ENCODE measurements around the gene FAM193B. TPM values are rescaled to one million over a fixed set of nuclear protein-coding genes. Genes with fewer than 3 reads are reported as not detected.

Gene FAM193B
- total and polyA plus RNA-seq, 2 of the 13 experiments (the other 11 are each of a cell fraction or from before 2014, with no cell fraction given), result 21.2 to 40.9 TPM

GRCh38 chr5:177490311-177490991 lies 63.9 kb downstream of the FAM193B start (continued):
- TF ChIP-seq TFDP1 (CRISPR knock-in tag; IDR thresholded peaks at IDR 0.05; ENCODE audit: borderline replicate concordance), result no peak
- no peak for TF ChIP-seq EHMT2 (IDR thresholded peaks at IDR 0.05; ENCODE audit: borderline replicate concordance, low read depth, low read length)
- TF ChIP-seq REST (IDR thresholded peaks at IDR 0.05; ENCODE audit: borderline replicate concordance in 1 of 2, low read depth in 1 of 2, low read length in 2 of 2), result no peak
- no peak for TF ChIP-seq GFI1 (CRISPR knock-in tag; IDR thresholded peaks at IDR 0.05; ENCODE audit: borderline replicate concordance)

GRCh38 chr5:177489119-177489716 lies 65.1 kb downstream of the FAM193B start:
- BruUV-seq (replicated peaks), result no TSS peak
- intact Hi-C loops (cut with micrococcal nuclease; ENCODE audit: unreplicated experiment) (no loop called here), in situ Hi-C loops (cut with HindIII; ENCODE audit: extremely low pct_ligation_motif_present, low pct_unique_long_range_greater_than_20kb) (no loop called here)
- whole genome bisulfite sequencing (ENCODE audit: low lambda C conversion rate), result 90% methylated on average over 10 of the region's 26 CpGs
- H3K79me2 ChIP-seq (ENCODE audit: insufficient read depth, low read length), result no peaks in the 10 kb centered on the region
- ChIA-PET CTCF (ENCODE audit: low intra/inter-chr PET ratio, low total read pairs) (no interaction called here), POLR2A (no interaction called here)
- no peak overlapping the region for H3K4me2 ChIP-seq (ENCODE audit: low read depth, low read length)
- no peak overlapping the region for H2AFZ ChIP-seq (ENCODE audit: low read length)
- FAIRE-seq (no peak), ATAC-seq (no peak; the same call in 1 of the 3 replicates), DNase-seq (ENCODE audit: low spot score) (no peak)
- no peaks in the 10 kb centered on the region for H3K9me3 ChIP-seq (ENCODE audit: low read length)
- H3K27me3 ChIP-seq (ENCODE audit: control insufficient read depth in 1 of 2, insufficient read depth in 2 of 2, low read length in 2 of 2), result no peaks in the 10 kb centered on the region
- no peak overlapping the region for H3K4me3 ChIP-seq (replicated peaks in 1 of 3; ENCODE audit: insufficient read depth in 1 of 3, low read depth in 2 of 3, low read length in 3 of 3)
- peaks cover 5% of the 10 kb centered on the region for H3K4me1 ChIP-seq (ENCODE audit: insufficient read depth, low read length)
- H3K27ac ChIP-seq (ENCODE audit: extremely low read length, insufficient read depth, low read length), result no peak overlapping the region
- no peak overlapping the region for H3K9ac ChIP-seq (ENCODE audit: insufficient read depth, low read depth, low read length)
- peaks cover 15 to 18% of the 10 kb centered on the region in 2 experiments; a peak in 4 of 5 replicates for H3K36me3 ChIP-seq (replicated peaks in 1 of 2; ENCODE audit: control insufficient read depth in 1 of 2, insufficient read depth in 2 of 2, low read length in 2 of 2)
- H4K20me1 ChIP-seq (ENCODE audit: insufficient read depth, low read length), result 0 out of 2 replicates have a peak, but pooled peaks cover 4% of the 10 kb centered on the region
- TF ChIP-seq FOXJ3 (CRISPR knock-in tag; IDR thresholded peaks at IDR 0.05; ENCODE audit: borderline replicate concordance), result no peak
- no peak for TF ChIP-seq ZNF768 (CRISPR knock-in tag; IDR thresholded peaks at IDR 0.05)
- peak; percentile 39 for TF ChIP-seq AGO2 (optimal IDR thresholded peaks at IDR 0.05; ENCODE audit: low read depth, low read length)
- TF ChIP-seq HMG20A (CRISPR knock-in tag; IDR thresholded peaks at IDR 0.05; ENCODE audit: borderline replicate concordance), result no peak
- TF ChIP-seq ZNF660 (CRISPR knock-in tag; IDR thresholded peaks at IDR 0.05; ENCODE audit: borderline replicate concordance, low read depth), result no peak
- no peak for TF ChIP-seq ZNF292 (CRISPR knock-in tag; IDR thresholded peaks at IDR 0.05; ENCODE audit: borderline replicate concordance, low read depth)
- TF ChIP-seq ZNF280B (CRISPR knock-in tag; IDR thresholded peaks at IDR 0.05; ENCODE audit: borderline replicate concordance), result no peak
- TF ChIP-seq ZBTB33 (CRISPR knock-in tag; IDR thresholded peaks at IDR 0.05), result peak; percentile 67; the same call in 1 of the 2 replicates
